SHP77 treated with DMSO at 0.1 percent for 48 hours (cell line): ENCODE data around the gene ZNF346.
A peak's percentile ranks its signal among the peaks of the same experiment; 100 is the strongest.

Experiments
- DNase-seq: peaks from one replicate; lab custom pipeline; 2025; lab: John Stamatoyannopoulos, UW

ZNF346 gene

GRCh38 chr5:177070536-177071191 is 48.2 kb downstream of the ZNF346 start:
- DNase-seq = no peak

GRCh38 chr5:177071666-177072385 is 49.3 kb downstream of the ZNF346 start:
- peak; percentile 75 for DNase-seq

- no peak for DNase-seq
These were observed 54.8 kb downstream of the ZNF346 start for GRCh38 chr5:177077335-177077734.

GRCh38 chr5:177079606-177080005 is 57.1 kb downstream of the ZNF346 start:
- no peak for DNase-seq

GRCh38 chr5:177080265-177080664 is 57.8 kb downstream of the ZNF346 start:
- DNase-seq = no peak

- DNase-seq = no peak
These were observed 59.4 kb downstream of the ZNF346 start for GRCh38 chr5:177081859-177082258.

GRCh38 chr5:177083357-177083756 is 60.9 kb downstream of the ZNF346 start:
- no peak for DNase-seq

- DNase-seq = no peak
These were observed 61.7 kb downstream of the ZNF346 start for GRCh38 chr5:177084175-177084574.

GRCh38 chr5:177085985-177086653 is 63.6 kb downstream of the ZNF346 start:
- no peak for DNase-seq

GRCh38 chr5:177086654-177087397 is 64.3 kb downstream of the ZNF346 start, which contains the start of gene FGFR4:
Gene FGFR4 (plus strand): TSS chr5:177086915. CDS start chr5:177089603, 2,688 bp downstream.
- no peak for DNase-seq

GRCh38 chr5:177087398-177088005 is 65.0 kb downstream of the ZNF346 start:
- DNase-seq = no peak

- no peak for DNase-seq
These were observed 66.6 kb downstream of the ZNF346 start for GRCh38 chr5:177089127-177089526.

- DNase-seq = no peak
These were observed 67.5 kb downstream of the ZNF346 start for GRCh38 chr5:177089825-177090641.

- DNase-seq = no peak
These were observed 68.3 kb downstream of the ZNF346 start for GRCh38 chr5:177090813-177091212.

- no peak for DNase-seq
These were observed 68.7 kb downstream of the ZNF346 start for GRCh38 chr5:177091232-177091631.

GRCh38 chr5:177092178-177093081 is 69.9 kb downstream of the ZNF346 start:
- DNase-seq = no peak

- no peak for DNase-seq
These were observed 70.7 kb downstream of the ZNF346 start for GRCh38 chr5:177093082-177093712.

- no peak for DNase-seq
These were observed 71.3 kb downstream of the ZNF346 start for GRCh38 chr5:177093803-177094202.
